ENCODE results near the gene ATP10D. TPM values are rescaled to one million over a fixed set of nuclear protein-coding genes. Genes with fewer than 3 reads are reported as not detected.

The ATP10D gene
- total RNA-seq, 4 donors from 2014 or later: 32.4 to 65.6 (median 39.3) TPM

DNA sequence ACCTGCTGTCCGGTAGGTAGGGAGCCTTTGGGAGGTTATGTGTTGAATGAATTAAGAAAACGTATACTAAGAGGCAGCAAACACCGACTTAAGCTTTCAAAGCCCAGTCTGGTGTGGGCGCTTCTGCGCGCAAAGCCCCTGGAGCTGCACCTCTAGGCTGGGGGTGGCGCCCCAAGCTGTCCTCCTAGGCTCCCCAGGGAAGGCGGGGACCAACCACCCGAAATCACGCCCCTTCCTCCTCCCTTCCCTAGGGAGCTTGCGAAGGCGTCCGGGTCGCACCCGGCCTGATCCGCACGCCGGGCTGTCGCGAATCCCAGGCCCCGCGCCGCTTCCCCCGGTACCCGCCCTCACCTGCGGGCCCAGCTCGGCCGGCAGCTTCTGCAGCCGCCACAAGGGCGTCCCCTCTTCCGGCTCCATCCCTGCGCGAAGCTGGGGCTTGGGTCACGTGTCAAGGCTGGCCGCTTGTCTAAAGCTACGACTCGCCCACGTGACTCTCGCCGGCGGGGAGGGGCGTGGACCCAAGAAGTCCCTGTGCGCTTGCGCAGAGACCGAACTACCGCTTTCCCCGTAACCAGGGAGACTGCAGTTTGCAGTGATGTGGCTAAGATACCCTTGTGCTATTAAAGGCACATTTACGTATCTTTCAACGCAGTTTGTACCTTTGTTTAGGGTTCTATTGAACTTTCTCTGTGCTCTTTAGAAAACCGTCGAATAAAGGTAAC, 21.7 kb upstream of the ATP10D start, which contains the start of gene COMMD8:
Gene COMMD8 (minus strand): TSS at position 468 of the 722 bp plus-strand sequence. CDS start 51 bp downstream, at position 417.
- peak; percentile 97 to 99 for DNase-seq (ENCODE audit: low spot score in 2 of 2)
- H3K4me3 ChIP-seq (ENCODE audit: low read depth, poor library complexity, severe bottlenecking): peak within 1 kb of the TSS; percentile 60
- intact Hi-C loops (cut with DNase I; ENCODE audit: low total_unique reads): no loop called here
- 1% methylated on average over 29 to 35 of the region's 51 CpGs for WGBS, 2 donors
- TF ChIP-seq, protein P1, sequence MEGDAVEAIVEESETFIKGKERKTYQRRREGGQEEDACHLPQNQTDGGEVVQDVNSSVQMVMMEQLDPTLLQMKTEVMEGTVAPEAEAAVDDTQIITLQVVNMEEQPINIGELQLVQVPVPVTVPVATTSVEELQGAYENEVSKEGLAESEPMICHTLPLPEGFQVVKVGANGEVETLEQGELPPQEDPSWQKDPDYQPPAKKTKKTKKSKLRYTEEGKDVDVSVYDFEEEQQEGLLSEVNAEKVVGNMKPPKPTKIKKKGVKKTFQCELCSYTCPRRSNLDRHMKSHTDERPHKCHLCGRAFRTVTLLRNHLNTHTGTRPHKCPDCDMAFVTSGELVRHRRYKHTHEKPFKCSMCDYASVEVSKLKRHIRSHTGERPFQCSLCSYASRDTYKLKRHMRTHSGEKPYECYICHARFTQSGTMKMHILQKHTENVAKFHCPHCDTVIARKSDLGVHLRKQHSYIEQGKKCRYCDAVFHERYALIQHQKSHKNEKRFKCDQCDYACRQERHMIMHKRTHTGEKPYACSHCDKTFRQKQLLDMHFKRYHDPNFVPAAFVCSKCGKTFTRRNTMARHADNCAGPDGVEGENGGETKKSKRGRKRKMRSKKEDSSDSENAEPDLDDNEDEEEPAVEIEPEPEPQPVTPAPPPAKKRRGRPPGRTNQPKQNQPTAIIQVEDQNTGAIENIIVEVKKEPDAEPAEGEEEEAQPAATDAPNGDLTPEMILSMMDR (IDR thresholded peaks at IDR 0.05): no peak
- TF ChIP-seq POLR2A (IDR thresholded peaks at IDR 0.05): no peak

DNA sequence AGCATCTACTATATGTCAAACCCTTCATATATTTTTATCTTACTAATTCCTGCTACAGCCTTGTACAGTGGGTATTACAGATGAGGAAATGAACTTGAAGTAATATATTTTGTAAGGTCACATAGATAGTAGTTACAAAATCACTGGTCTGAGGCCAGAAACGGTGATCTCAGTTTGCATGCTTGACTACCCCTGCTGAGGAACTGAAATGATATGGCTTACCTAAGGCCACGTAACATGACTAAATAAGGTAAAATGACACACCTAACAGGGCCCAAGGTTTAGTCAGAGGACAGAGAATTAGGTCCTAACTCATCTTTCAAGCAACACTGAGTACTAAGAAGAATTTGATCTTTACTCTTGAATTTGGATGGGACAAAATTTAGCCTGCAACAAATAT, 20.1 kb upstream of the ATP10D start:
- no peak for TF ChIP-seq POLR2A (IDR thresholded peaks at IDR 0.05)
- TF ChIP-seq, protein P1 (IDR thresholded peaks at IDR 0.05): no peak
- WGBS, 2 donors: 80 to 83% methylated on average over 2 of the region's 2 CpGs
- H3K4me3 ChIP-seq (ENCODE audit: low read depth, poor library complexity, severe bottlenecking): no peak overlapping the region
- intact Hi-C loops (cut with DNase I; ENCODE audit: low total_unique reads): no loop called here
- no peak for DNase-seq (ENCODE audit: low spot score in 2 of 2)

DNA sequence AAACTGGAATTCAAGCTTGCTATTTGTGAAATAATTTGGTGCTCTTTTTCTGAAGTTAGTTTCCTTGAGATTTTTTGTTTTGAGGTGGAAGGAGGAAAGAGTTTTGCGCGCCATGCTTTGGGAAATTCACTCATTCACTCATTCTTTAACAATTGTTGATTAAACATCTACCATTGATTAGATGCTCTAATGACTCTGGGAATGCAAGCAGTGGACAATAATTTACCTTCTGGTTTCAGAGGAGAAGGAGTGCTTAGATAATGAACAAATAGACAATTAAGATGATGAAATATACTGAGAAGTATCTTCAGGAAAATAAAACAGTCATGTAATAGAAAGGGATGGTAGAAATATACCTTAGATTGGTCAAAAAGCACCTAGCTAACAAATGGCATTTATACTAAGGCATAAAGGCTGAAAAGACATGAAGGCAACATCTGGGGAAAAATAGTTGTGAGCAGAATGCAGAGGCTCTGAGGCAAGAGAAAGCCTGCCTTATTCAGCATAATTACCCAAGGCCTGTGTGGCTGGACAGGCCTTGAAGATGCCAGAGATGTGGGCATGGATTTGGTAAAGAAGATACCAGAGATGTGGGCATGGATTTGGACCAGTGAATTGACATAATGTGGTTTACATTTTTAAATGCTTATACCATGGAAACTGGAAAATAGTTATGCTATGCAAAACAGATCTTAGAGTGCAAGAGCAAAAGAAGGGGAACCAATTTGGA, 18.9 kb upstream of the ATP10D start:
- intact Hi-C loops (cut with DNase I; ENCODE audit: low total_unique reads): no loop called here
- WGBS, 2 donors: 40 to 45% methylated on average over 2 of the region's 2 CpGs
- H3K4me3 ChIP-seq (ENCODE audit: low read depth, poor library complexity, severe bottlenecking): no peak overlapping the region
- no peak for DNase-seq (ENCODE audit: low spot score in 2 of 2)
- TF ChIP-seq POLR2A (IDR thresholded peaks at IDR 0.05): no peak
- TF ChIP-seq, protein P1 (IDR thresholded peaks at IDR 0.05): no peak

DNA sequence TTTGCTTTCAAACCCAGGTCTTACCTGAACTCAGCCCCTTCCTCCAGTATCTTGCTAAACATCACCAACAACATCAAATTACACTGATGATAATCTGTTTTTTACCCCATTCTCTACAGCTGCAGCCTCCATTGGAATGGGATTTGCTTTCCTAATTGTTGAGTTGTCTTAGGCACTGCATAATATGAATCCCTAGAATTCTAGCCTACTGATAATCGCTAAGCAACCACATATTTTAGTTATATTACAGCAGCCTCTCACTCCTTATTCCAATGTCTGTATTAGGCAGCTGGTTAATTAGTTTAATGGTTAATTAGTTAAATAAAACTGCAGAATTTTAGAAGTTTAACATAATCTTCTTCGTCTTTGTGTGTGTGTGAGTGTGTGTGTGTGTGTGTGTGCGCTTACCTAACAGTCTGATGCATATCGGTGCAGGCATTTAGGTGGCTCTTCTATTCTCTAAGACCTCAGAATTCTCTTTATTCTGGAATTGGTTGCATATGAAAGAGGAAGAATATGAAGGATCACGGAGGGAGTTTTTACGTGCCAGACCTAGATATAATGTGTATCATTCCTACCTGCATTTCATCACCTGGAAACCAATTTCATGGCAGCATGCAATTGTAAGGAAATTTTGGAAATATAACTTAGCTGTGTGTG, 16.2 kb upstream of the ATP10D start:
- TF ChIP-seq POLR2A (IDR thresholded peaks at IDR 0.05): no peak
- TF ChIP-seq, protein P1 (IDR thresholded peaks at IDR 0.05): no peak
- no peak overlapping the region for H3K4me3 ChIP-seq (ENCODE audit: low read depth, poor library complexity, severe bottlenecking)
- no peak for DNase-seq (ENCODE audit: low spot score in 2 of 2)
- intact Hi-C loops (cut with DNase I; ENCODE audit: low total_unique reads): no loop called here
- WGBS, 2 donors: 85% methylated on average over 6 of the region's 6 CpGs

DNA sequence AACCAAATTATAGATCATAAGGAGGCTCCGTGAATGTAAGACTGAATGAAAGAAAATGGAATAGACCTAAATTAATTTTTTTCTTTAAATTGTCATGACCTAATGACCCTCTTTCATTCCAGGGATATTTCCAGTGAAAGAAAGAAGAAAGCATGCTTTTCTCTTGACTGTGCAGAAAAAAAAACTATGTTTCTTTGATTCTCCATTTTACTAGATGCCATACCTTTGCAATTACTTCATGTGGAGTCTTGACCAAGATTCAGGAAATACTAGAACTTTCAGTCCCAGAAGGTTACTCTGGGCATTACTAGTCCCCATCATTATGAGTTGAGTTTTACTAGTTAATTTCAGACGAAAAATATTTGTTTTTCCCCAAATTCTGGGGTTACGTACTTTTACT, 15.1 kb upstream of the ATP10D start:
- TF ChIP-seq, protein P1 (IDR thresholded peaks at IDR 0.05): no peak
- no peak for TF ChIP-seq POLR2A (IDR thresholded peaks at IDR 0.05)
- no peak overlapping the region for H3K4me3 ChIP-seq (ENCODE audit: low read depth, poor library complexity, severe bottlenecking)
- DNase-seq (ENCODE audit: low spot score in 2 of 2): no peak
- intact Hi-C loops (cut with DNase I; ENCODE audit: low total_unique reads): no loop called here
- 80 to 83% methylated on average over 3 of the region's 3 CpGs for WGBS, 2 donors

Data from lower leg skin (tissue), 4 donors.